GM12878 (cell line): Measurements from ENCODE around the gene BRD2. TPM values are rescaled to one million over a fixed set of nuclear protein-coding genes. Genes with fewer than 3 reads are reported as not detected.

Experiments used
- ATAC-seq: fragments of 200-7000 bp; cut with Tn5 transposase; 3 replicates; pipeline ENCODE4 v1.9.1; 2020; ENCODE audit warnings: mild to moderate bottlenecking, moderate library complexity
- BruUV-seq: library from RNA; stranded (reverse); fragments of 400-500 nt; replicated peaks from 2 replicates; lab custom pipeline; 2021; lab: Mats Ljungman, UMichigan
- CTCF ChIA-PET: fragments of 300-600 bp; sonication (Branson Sonifier 250); formaldehyde crosslinking; extraction: SDS; loops from one replicate; lab custom pipeline; 2021; ENCODE audit warnings: inconsistent platforms; lab: Yijun Ruan, JAX
- POLR2A ChIA-PET: fragments of 350-600 bp; formaldehyde crosslinking; extraction: SDS; loops from one replicate; lab custom pipeline; 2021; ENCODE audit warnings: inconsistent platforms; lab: Charles Lee
- RAD21 ChIA-PET: fragments of 300-600 bp; sonication (Branson Sonifier 250); formaldehyde crosslinking; loops from one replicate; lab custom pipeline; 2023; ENCODE audit warnings: antibody characterized with exemption; ENCODE audit not compliant: unreplicated experiment; lab: Charles Lee
- SMC1A ChIA-PET: fragments of 300-600 bp; sonication (Branson Sonifier 250); formaldehyde crosslinking; loops from one replicate; lab custom pipeline; 2023; ENCODE audit not compliant: unreplicated experiment, uncharacterized antibody; lab: Charles Lee
- DNase-seq: peaks from one replicate; pipeline ENCODE4 v3.0.0-alpha.2; 2011; ENCODE audit warnings: low read depth, low spot score
- FAIRE-seq: peaks from 3 replicates; lab custom pipeline; 2011; peaks lifted over from hg19 to GRCh38; lab: Jason Lieb, UNC
- H2AFZ ChIP-seq: 2 replicates; pipeline ENCODE4 v1.6.0; 2011; ENCODE audit warnings: low read depth, low read length, control low read depth; ENCODE audit not compliant: control insufficient read depth
- H3K27ac ChIP-seq: 2 replicates; pipeline ENCODE4 v1.5.1; 2011; ENCODE audit warnings: control low read depth; ENCODE audit not compliant: control insufficient read depth, insufficient read depth
- H3K27me3 ChIP-seq, 2 experiments: replicated peaks in 1 of 2; 2 replicates each; pipeline versions ENCODE4 v1.6.0 to v1.6.1; 2011; ENCODE audit warnings: low read length in 1 of 2; ENCODE audit not compliant: control insufficient read depth in 2 of 2, insufficient read depth in 2 of 2
- H3K36me3 ChIP-seq, 2 experiments: 2 replicates each; pipeline ENCODE4 v1.5.1; 2011; ENCODE audit warnings: low read length in 1 of 2; ENCODE audit not compliant: control insufficient read depth in 2 of 2, insufficient read depth in 2 of 2
- H3K4me1 ChIP-seq: 2 replicates; pipeline ENCODE4 v1.6.1; 2011; ENCODE audit warnings: mild to moderate bottlenecking, low read length, moderate library complexity, mixed read lengths; ENCODE audit not compliant: control insufficient read depth, insufficient read depth
- H3K4me2 ChIP-seq: 2 replicates; pipeline ENCODE4 v1.6.0; 2011; ENCODE audit warnings: control low read depth; ENCODE audit not compliant: control insufficient read depth, insufficient read depth
- H3K4me3 ChIP-seq: fragments of 200-600 bp; sonication (generic); 2 replicates; pipeline ENCODE4 v1.5.1; 2016
- H3K79me2 ChIP-seq: 2 replicates; pipeline ENCODE4 v1.6.0; 2011; ENCODE audit warnings: low read length; ENCODE audit not compliant: control insufficient read depth, insufficient read depth
- H3K9ac ChIP-seq: 2 replicates; pipeline ENCODE4 v1.8.0; 2011; ENCODE audit warnings: low read length, control low read depth, mixed read lengths; ENCODE audit not compliant: control insufficient read depth, insufficient read depth
- H3K9me3 ChIP-seq: replicated peaks from 3 replicates; pipeline ENCODE4 v1.5.1; 2011; ENCODE audit warnings: mild to moderate bottlenecking, low read length; ENCODE audit not compliant: control insufficient read depth, insufficient read depth
- H4K20me1 ChIP-seq: 2 replicates; pipeline ENCODE4 v1.6.0; 2011; ENCODE audit not compliant: control insufficient read depth, insufficient read depth
- IRF4 ChIP-seq: IDR thresholded peaks from 2 replicates; pipeline ENCODE4 v1.6.1; 2011; ENCODE audit warnings: low read depth, low read length
- JUNB ChIP-seq: IDR thresholded peaks from 2 replicates; pipeline ENCODE4 v1.6.1; 2016; ENCODE audit warnings: antibody characterized with exemption, mild to moderate bottlenecking
- NR2C2 ChIP-seq: IDR thresholded peaks from 2 replicates; pipeline ENCODE4 v1.6.1; 2011; ENCODE audit warnings: borderline replicate concordance, low read depth; ENCODE audit not compliant: control insufficient read depth, insufficient read length
- NRF1 ChIP-seq: conservative IDR thresholded peaks from 2 replicates; pipeline ENCODE4 v1.6.1; 2011; ENCODE audit warnings: mild to moderate bottlenecking, low read depth, low read length, improper control_type of control experiment
- PAX5 ChIP-seq: IDR thresholded peaks from 2 replicates; pipeline ENCODE4 v1.6.1; 2011; ENCODE audit warnings: low read depth, low read length, borderline replicate concordance
- RELA ChIP-seq: fragments of 450-650 bp; IDR thresholded peaks from 2 replicates; pipeline ENCODE4 v1.8.0; 2014; ENCODE audit warnings: borderline replicate concordance; ENCODE audit not compliant: partially characterized antibody
- SMC3 ChIP-seq: IDR thresholded peaks from 2 replicates; pipeline ENCODE4 v1.6.1; 2011; ENCODE audit warnings: low read length, improper control_type of control experiment, borderline replicate concordance
- ZNF207 ChIP-seq: fragments of 450-650 bp; IDR thresholded peaks from 2 replicates; pipeline ENCODE4 v1.6.1; 2014; ENCODE audit warnings: antibody characterized with exemption, mild to moderate bottlenecking, borderline replicate concordance
- WGBS: methylation state at CpG from one replicate; pipeline ENCODE4 v1.1.6; 2016; ENCODE audit warnings: low lambda C conversion rate; ENCODE audit not compliant: insufficient replicate concordance, insufficient coverage; ENCODE audit errors: missing lambda C conversion rate; 5-methylcytosine and 5-hydroxymethylcytosine counted together
- in situ Hi-C: fragments of 300-500 bp; cut with MboI; formaldehyde crosslinking; loops from 9 replicates; pipeline ENCODE4 v1.14.3; 2018; ENCODE audit warnings: mixed read lengths
- intact Hi-C: fragments of 100-400 bp; cut with micrococcal nuclease; formaldehyde crosslinking; loops from one replicate; pipeline ENCODE4 v1.14.2; 2022; ENCODE audit not compliant: unreplicated experiment
- polyA plus RNA-seq, 11 experiments: library from polyadenylated mRNA; depleted of rRNA in 4 of 11; unstranded in 6 of 11; stranded (reverse) in 5 of 11; fragments of >200 nt; fragmentation: Nextera tagmentation in 4 of 11; fragmentation: Illumina TruSeq in 1 of 11; extraction: Ambion mirVana in 4 of 11; extraction: Trizol in 1 of 11; gene quantifications; 1 replicate in 1 of 11; 2 replicates in 10 of 11; pipeline versions ENCODE4 v1.2.1 to v1.2.3, GENCODE V29; 2011 to 2016; ENCODE audit warnings: inconsistent platforms in 2 of 11, missing spikeins in 2 of 11, low read depth in 1 of 11
- total RNA-seq, 4 experiments: library from RNA; depleted of rRNA in 3 of 4; stranded (reverse); fragments of >200 nt in 3 of 4; fragmentation: Illumina TruSeq in 1 of 4; extraction: Trizol in 1 of 4; gene quantifications; 2 replicates each; pipeline versions ENCODE4 v1.2.1 to v1.2.3, GENCODE V29; 2013 to 2021
- TF ChIP-seq, protein P1 (sequence below): fragments of 450-650 bp; formaldehyde crosslinking; IDR thresholded peaks from 2 replicates; pipeline ENCODE4 v1.4.0; 2020; ENCODE audit warnings: mild to moderate bottlenecking, moderate library complexity
- TF ChIP-seq, protein P2 (sequence below): fragments of 450-650 bp; IDR thresholded peaks from 2 replicates; pipeline ENCODE4 v1.6.1; 2018; ENCODE audit warnings: mild to moderate bottlenecking, low read depth, moderate library complexity; ENCODE audit not compliant: partially characterized antibody
- TF ChIP-seq, protein P3 (sequence below): fragments of 450-650 bp; IDR thresholded peaks from 2 replicates; pipeline ENCODE4 v1.6.1; 2017; ENCODE audit warnings: mild to moderate bottlenecking

Gene BRD2
- total and polyA plus RNA-seq, 10 of the 15 experiments (the other 5 are each of a cell fraction or from before 2014, with no cell fraction given), result 32.2 to 239 (median 139) TPM

DNA sequence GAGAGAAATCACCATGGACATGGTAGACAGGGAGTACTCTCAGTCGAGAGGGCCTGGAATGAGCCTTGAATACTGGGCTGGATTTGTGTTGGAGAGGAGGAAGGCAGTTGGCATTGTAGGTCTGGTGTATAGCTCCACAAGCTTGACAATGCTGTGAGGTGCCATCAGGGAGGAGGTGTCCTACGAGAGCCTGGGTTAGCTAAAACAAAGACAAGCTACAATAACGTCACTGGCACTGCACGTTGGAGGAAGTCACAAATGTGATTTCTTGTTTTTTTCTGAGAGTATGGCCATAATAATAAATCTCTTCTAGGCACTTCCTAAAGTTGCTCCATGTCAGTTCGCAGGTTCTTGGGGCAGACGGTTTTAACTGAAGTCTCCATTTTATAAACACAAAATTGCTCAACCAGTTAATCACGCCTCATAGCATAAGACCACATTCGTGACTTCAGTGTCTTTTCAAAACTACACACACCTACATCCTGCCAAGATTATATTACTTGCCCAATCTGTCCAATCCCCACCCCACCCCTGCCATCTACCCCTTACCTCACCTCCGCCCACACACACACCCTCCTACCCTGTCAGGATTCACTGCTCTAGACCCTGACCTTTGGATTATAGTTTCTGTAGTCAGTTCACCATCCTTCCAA lies 23.2 kb upstream of the BRD2 start:
- Histone ChIP-seq H3K27ac (peak overlapping the region; percentile 96), H3K4me2 (peak overlapping the region; percentile 71), H3K36me3 (peaks cover 0 to 4% of the 10 kb centered on the region in 2 experiments; a peak in 2 of 4 replicates), H3K4me1 (peaks cover 61% of the 10 kb centered on the region), H3K9ac (peak overlapping the region; percentile 57), H4K20me1 (no peaks in the 10 kb centered on the region), H3K27me3 (no peaks in the 10 kb centered on the region), H3K4me3 (peak overlapping the region; percentile 64; the same call in 1 of the 2 replicates), H2AFZ (no peak overlapping the region; the same call in 1 of the 2 replicates), H3K79me2 (peaks cover 53% of the 10 kb centered on the region), H3K9me3 (no peaks in the 10 kb centered on the region; the same call in 2 of the 3 replicates)
- intact Hi-C loops (loop anchor here (2.0 to 10.0 kb wide), 2 partner anchors 106 to 510 kb away; partner anchors contain the start of genes HLA-DRA and TAP2), in situ Hi-C loops (loop anchor here (10.0 kb wide), 1 partner anchor 330 kb away; no protein-coding TSS in a partner anchor)
- ATAC-seq (peak; percentile 50), FAIRE-seq (no peak), DNase-seq (peak; percentile 67)
- POLR2A ChIA-PET, result interaction anchor here (1.1 to 10.8 kb wide), 6 partner anchors 9 to 106 kb away, joined by 3 to 270 read pairs (median 8); partner anchors contain the start of genes BRD2 and HLA-DMA
- CTCF ChIA-PET, result interaction anchor here (0.7 to 15.9 kb wide), 10 partner anchors 8 to 76 kb away, joined by 3 to 532 read pairs (median 6); partner anchors contain the start of genes BRD2 and HLA-DMA
- BruUV-seq, result no TSS peak
- SMC1A ChIA-PET, result interaction anchor here (0.5 to 15.9 kb wide), 13 partner anchors 7 to 1038 kb away, joined by 3 to 354 read pairs (median 5); partner anchors contain the start of genes BRD2 and HLA-DMA
- RAD21 ChIA-PET, result interaction anchor here (0.7 to 8.6 kb wide), 10 partner anchors 9 to 107 kb away, joined by 3 to 130 read pairs (median 7); partner anchors contain the start of genes HLA-DMA and TAP2
- WGBS, result 0% methylated on average over 9 of the region's 9 CpGs
- TF ChIP-seq, protein P1, sequence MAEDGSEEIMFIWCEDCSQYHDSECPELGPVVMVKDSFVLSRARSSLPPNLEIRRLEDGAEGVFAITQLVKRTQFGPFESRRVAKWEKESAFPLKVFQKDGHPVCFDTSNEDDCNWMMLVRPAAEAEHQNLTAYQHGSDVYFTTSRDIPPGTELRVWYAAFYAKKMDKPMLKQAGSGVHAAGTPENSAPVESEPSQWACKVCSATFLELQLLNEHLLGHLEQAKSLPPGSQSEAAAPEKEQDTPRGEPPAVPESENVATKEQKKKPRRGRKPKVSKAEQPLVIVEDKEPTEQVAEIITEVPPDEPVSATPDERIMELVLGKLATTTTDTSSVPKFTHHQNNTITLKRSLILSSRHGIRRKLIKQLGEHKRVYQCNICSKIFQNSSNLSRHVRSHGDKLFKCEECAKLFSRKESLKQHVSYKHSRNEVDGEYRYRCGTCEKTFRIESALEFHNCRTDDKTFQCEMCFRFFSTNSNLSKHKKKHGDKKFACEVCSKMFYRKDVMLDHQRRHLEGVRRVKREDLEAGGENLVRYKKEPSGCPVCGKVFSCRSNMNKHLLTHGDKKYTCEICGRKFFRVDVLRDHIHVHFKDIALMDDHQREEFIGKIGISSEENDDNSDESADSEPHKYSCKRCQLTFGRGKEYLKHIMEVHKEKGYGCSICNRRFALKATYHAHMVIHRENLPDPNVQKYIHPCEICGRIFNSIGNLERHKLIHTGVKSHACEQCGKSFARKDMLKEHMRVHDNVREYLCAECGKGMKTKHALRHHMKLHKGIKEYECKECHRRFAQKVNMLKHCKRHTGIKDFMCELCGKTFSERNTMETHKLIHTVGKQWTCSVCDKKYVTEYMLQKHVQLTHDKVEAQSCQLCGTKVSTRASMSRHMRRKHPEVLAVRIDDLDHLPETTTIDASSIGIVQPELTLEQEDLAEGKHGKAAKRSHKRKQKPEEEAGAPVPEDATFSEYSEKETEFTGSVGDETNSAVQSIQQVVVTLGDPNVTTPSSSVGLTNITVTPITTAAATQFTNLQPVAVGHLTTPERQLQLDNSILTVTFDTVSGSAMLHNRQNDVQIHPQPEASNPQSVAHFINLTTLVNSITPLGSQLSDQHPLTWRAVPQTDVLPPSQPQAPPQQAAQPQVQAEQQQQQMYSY, result no peak
- TF ChIP-seq, protein P2, sequence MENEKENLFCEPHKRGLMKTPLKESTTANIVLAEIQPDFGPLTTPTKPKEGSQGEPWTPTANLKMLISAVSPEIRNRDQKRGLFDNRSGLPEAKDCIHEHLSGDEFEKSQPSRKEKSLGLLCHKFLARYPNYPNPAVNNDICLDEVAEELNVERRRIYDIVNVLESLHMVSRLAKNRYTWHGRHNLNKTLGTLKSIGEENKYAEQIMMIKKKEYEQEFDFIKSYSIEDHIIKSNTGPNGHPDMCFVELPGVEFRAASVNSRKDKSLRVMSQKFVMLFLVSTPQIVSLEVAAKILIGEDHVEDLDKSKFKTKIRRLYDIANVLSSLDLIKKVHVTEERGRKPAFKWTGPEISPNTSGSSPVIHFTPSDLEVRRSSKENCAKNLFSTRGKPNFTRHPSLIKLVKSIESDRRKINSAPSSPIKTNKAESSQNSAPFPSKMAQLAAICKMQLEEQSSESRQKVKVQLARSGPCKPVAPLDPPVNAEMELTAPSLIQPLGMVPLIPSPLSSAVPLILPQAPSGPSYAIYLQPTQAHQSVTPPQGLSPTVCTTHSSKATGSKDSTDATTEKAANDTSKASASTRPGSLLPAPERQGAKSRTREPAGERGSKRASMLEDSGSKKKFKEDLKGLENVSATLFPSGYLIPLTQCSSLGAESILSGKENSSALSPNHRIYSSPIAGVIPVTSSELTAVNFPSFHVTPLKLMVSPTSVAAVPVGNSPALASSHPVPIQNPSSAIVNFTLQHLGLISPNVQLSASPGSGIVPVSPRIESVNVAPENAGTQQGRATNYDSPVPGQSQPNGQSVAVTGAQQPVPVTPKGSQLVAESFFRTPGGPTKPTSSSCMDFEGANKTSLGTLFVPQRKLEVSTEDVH, result no peak
- TF ChIP-seq IRF4 (no peak; the same call in 1 of the 2 replicates), ZNF207 (no peak), JUNB (peak; percentile 34; the same call in 1 of the 2 replicates), RELA (no peak), SMC3 (no peak), NRF1 (no peak), NR2C2 (no peak), PAX5 (peak; percentile 66; the same call in 1 of the 2 replicates)
- TF ChIP-seq, protein P3, sequence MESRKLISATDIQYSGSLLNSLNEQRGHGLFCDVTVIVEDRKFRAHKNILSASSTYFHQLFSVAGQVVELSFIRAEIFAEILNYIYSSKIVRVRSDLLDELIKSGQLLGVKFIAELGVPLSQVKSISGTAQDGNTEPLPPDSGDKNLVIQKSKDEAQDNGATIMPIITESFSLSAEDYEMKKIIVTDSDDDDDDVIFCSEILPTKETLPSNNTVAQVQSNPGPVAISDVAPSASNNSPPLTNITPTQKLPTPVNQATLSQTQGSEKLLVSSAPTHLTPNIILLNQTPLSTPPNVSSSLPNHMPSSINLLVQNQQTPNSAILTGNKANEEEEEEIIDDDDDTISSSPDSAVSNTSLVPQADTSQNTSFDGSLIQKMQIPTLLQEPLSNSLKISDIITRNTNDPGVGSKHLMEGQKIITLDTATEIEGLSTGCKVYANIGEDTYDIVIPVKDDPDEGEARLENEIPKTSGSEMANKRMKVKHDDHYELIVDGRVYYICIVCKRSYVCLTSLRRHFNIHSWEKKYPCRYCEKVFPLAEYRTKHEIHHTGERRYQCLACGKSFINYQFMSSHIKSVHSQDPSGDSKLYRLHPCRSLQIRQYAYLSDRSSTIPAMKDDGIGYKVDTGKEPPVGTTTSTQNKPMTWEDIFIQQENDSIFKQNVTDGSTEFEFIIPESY, result no peak
